ENCODE measurements around the gene C2CD4D.

The C2CD4D gene

DNA sequence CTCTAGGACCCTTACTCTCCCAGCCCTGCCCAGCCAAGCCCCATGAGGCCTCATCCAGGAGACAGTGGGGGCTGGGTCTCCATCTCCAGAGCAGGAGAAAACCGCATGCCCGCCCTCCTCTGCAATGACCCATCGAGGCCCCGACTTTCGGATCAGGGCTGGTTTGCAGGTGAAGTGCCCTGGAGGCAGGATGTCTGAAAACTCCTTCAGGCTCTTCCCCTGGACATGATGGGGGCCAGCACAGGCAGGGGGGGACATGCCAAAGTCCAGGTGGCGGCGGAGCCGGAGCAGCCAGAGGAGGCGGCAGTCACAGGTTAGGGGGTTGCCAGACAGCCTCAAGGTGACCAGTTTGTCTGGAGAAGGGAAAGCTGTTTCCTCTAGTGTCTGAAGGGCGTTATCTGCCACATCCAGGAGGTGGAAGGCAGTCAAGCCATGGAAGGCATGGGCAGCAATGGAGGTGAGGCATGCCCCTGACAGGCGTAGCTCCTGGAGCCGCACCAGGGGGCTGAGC is 38.3 kb downstream of the C2CD4D start:
- Histone ChIP-seq H3K36me3 (ENCODE audit: low read depth) (no peaks in the 10 kb centered on the region), H3K27ac (ENCODE audit: poor library complexity, severe bottlenecking) (no peak overlapping the region), H3K27me3 (ENCODE audit: insufficient read depth, poor library complexity, severe bottlenecking) (no peaks in the 10 kb centered on the region), H3K4me3 (ENCODE audit: severe bottlenecking) (no peak overlapping the region), H3K9me3 (ENCODE audit: severe bottlenecking) (no peaks in the 10 kb centered on the region), H3K4me1 (ENCODE audit: insufficient read depth, poor library complexity, severe bottlenecking) (no peaks in the 10 kb centered on the region)
- TF ChIP-seq CTCF (IDR thresholded peaks at IDR 0.05; ENCODE audit: poor library complexity, severe bottlenecking), result no peak
- DNase-seq (ENCODE audit: low spot score), result no peak
- no peak for ATAC-seq (ENCODE audit: low read depth)

GRCh38 chr1:151800830-151801229 is 38.8 kb downstream of the C2CD4D start:
- no peak for ATAC-seq (ENCODE audit: low read depth)
- no peaks in the 10 kb centered on the region for H3K9me3 ChIP-seq (ENCODE audit: severe bottlenecking)
- DNase-seq (ENCODE audit: low spot score), result no peak
- no peak overlapping the region for H3K27ac ChIP-seq (ENCODE audit: poor library complexity, severe bottlenecking)
- no peaks in the 10 kb centered on the region for H3K4me1 ChIP-seq (ENCODE audit: insufficient read depth, poor library complexity, severe bottlenecking)
- no peak for TF ChIP-seq CTCF (IDR thresholded peaks at IDR 0.05; ENCODE audit: poor library complexity, severe bottlenecking)
- no peaks in the 10 kb centered on the region for H3K27me3 ChIP-seq (ENCODE audit: insufficient read depth, poor library complexity, severe bottlenecking)
- no peaks in the 10 kb centered on the region for H3K36me3 ChIP-seq (ENCODE audit: low read depth)
- H3K4me3 ChIP-seq (ENCODE audit: severe bottlenecking), result no peak overlapping the region

DNA sequence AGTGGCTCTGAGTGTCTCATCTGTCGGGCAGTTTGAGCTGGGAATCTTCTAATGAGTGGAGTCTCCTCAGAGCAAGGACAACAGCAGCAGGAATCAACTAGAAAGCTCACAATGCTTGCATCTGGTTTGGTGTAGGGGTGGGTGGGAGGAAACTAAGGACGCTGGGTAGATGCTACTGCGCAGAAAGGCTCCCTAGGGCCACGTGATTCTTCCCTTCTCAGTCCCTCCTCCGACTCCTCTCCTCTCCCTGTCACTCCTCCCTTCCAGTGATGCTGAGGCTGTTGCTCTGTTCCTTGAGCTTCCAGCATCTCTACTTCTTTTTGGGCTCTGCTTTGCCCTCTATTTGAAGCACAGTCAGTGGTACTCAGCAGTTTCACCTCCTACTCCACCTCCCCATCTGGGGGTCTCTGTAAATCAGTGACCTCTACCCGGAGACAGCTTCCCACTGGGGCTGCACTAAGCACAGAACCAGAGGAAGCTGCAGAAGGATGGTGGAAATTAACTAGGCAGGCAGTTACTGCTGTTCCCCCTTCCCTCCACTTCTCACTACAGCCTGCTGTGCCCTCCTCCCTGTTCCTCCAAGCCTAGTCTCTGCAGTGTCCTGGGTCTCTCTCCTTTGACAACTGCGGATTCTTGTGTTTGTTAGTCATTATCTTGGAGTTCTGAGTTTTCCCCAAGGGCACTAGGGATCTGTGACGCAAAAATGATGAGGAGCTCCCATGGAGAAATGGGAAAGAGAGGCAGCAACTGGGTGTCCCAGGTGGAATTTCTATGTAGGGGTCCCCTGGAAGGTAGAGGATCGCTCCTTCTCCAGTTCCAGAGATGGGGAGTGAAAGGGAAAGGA is 40.2 kb downstream of the C2CD4D start:
- no peaks in the 10 kb centered on the region for H3K27me3 ChIP-seq (ENCODE audit: insufficient read depth, poor library complexity, severe bottlenecking)
- no peak for ATAC-seq (ENCODE audit: low read depth)
- TF ChIP-seq CTCF (IDR thresholded peaks at IDR 0.05; ENCODE audit: poor library complexity, severe bottlenecking), result no peak
- H3K9me3 ChIP-seq (ENCODE audit: severe bottlenecking), result no peaks in the 10 kb centered on the region
- H3K36me3 ChIP-seq (ENCODE audit: low read depth), result no peaks in the 10 kb centered on the region; the same call in 1 of the 2 replicates
- H3K4me1 ChIP-seq (ENCODE audit: insufficient read depth, poor library complexity, severe bottlenecking), result no peaks in the 10 kb centered on the region
- no peak for DNase-seq (ENCODE audit: low spot score)
- H3K4me3 ChIP-seq (ENCODE audit: severe bottlenecking), result no peak overlapping the region
- H3K27ac ChIP-seq (ENCODE audit: poor library complexity, severe bottlenecking), result no peak overlapping the region

GRCh38 chr1:151798571-151798970 is 41.0 kb downstream of the C2CD4D start:
- Histone ChIP-seq H3K27me3 (ENCODE audit: insufficient read depth, poor library complexity, severe bottlenecking) (no peaks in the 10 kb centered on the region), H3K4me1 (ENCODE audit: insufficient read depth, poor library complexity, severe bottlenecking) (no peaks in the 10 kb centered on the region), H3K4me3 (ENCODE audit: severe bottlenecking) (no peak overlapping the region), H3K9me3 (ENCODE audit: severe bottlenecking) (no peaks in the 10 kb centered on the region), H3K36me3 (ENCODE audit: low read depth) (no peaks in the 10 kb centered on the region; the same call in 1 of the 2 replicates), H3K27ac (ENCODE audit: poor library complexity, severe bottlenecking) (no peak overlapping the region)
- DNase-seq (ENCODE audit: low spot score) (no peak), ATAC-seq (ENCODE audit: low read depth) (no peak)
- TF ChIP-seq CTCF (IDR thresholded peaks at IDR 0.05; ENCODE audit: poor library complexity, severe bottlenecking), result no peak

All from RWPE2 (cell line).